Stomach (tissue), 9 donors: ENCODE data around the gene GOLGA3. TPM values are rescaled to one million over a fixed set of nuclear protein-coding genes. Genes with fewer than 3 reads are reported as not detected.
"Not testable (repeated sequence)": the region's sequence is repeated elsewhere in the genome, so short reads cannot be mapped to it uniquely, and the experiment has no call there.

Experiments used
- DNase-seq, 2 donors: peaks; one replicate each; pipeline versions ENCODE4 v3.0.0 to v3.0.0-alpha.2; 2013 to 2019
- H3K27ac ChIP-seq, 5 donors: fragments of 200-600 bp in 4 of 5; sonication (generic) in 4 of 5; one replicate each; pipeline ENCODE4 v1.5.1; 2013 to 2019; ENCODE audit warnings: mild to moderate bottlenecking in 1 of 5, moderate library complexity in 1 of 5
- H3K27me3 ChIP-seq, 3 donors: fragments of 200-600 bp; sonication (generic); one replicate each; pipeline ENCODE4 v1.5.1; 2017 to 2019; ENCODE audit warnings: mixed run types in 1 of 3
- H3K36me3 ChIP-seq, 4 donors: fragments of 200-600 bp; sonication (generic); 1 replicate in 3 of 4; 2 replicates in 1 of 4; pipeline ENCODE4 v1.5.1; 2016 to 2019
- H3K4me1 ChIP-seq, 4 donors: fragments of 200-600 bp; sonication (generic); one replicate each; pipeline ENCODE4 v1.5.1; 2016 to 2019
- H3K4me3 ChIP-seq, 4 donors: fragments of 200-600 bp; sonication (generic) in 3 of 4; one replicate each; pipeline ENCODE4 v1.5.1; 2016 to 2019; ENCODE audit warnings: mild to moderate bottlenecking in 1 of 4
- H3K9me3 ChIP-seq, 4 donors: fragments of 200-600 bp; sonication (generic); one replicate each; pipeline ENCODE4 v1.5.1; 2016 to 2019
- EP300 ChIP-seq: sonication (generic); formaldehyde crosslinking; IDR thresholded peaks from one replicate; pipeline ENCODE4 v1.6.1; 2017; ENCODE audit warnings: antibody characterized with exemption
- POLR2A ChIP-seq, 4 donors: fragments of 450-650 bp; IDR thresholded peaks; one replicate each; pipeline ENCODE4 v1.6.1; 2016; ENCODE audit warnings: antibody characterized with exemption in 4 of 4, control low read depth in 2 of 4, mild to moderate bottlenecking in 1 of 4, moderate library complexity in 1 of 4
- POLR2AphosphoS5 ChIP-seq, 3 donors: sonication (generic); formaldehyde crosslinking; IDR thresholded peaks; one replicate each; pipeline ENCODE4 v1.6.1; 2016; ENCODE audit warnings: antibody characterized with exemption in 3 of 3
- WGBS, 5 donors: extraction: QIAGEN DNeasy Blood & Tissue Kit in 3 of 5; methylation state at CpG; one replicate each; pipeline versions ENCODE4 v1.1.5 to v1.1.7; 2013 to 2018; 5-methylcytosine and 5-hydroxymethylcytosine counted together
- intact Hi-C: fragments of 100-400 bp; cut with DNase I; formaldehyde crosslinking; loops from one replicate; pipeline ENCODE4 v1.15.1; 2023; ENCODE audit warnings: low total_unique reads
- polyA plus RNA-seq, 3 donors: library from polyadenylated mRNA; stranded (reverse); fragments of 200-250 nt; gene quantifications; one replicate each; pipeline ENCODE4 v1.2.3, GENCODE V29; 2013
- total RNA-seq, 5 donors: library from RNA; depleted of rRNA; stranded (reverse); fragments of >200 nt; gene quantifications; one replicate each; pipeline versions ENCODE4 v1.1.0 to v1.2.3, GENCODE V29; 2014 to 2016
- TF ChIP-seq, protein P1 (sequence below), 7 experiments: fragments of 450-650 bp in 4 of 7; fragments of 200-600 bp in 3 of 7; sonication (generic) in 3 of 7; IDR thresholded peaks; one replicate each; pipeline ENCODE4 v1.5.1; 2016 to 2019; ENCODE audit warnings: antibody characterized with exemption in 7 of 7, control low read depth in 2 of 7, mild to moderate bottlenecking in 1 of 7
- donor health status: healthy with polysubstance abuse.
- donor health status: Bipolar disorder and iron deficiency.
- donor health status: healthy.

GOLGA3 gene
- total and polyA plus RNA-seq, 8 donors, result 8.8 to 204 (median 55.3) TPM

DNA sequence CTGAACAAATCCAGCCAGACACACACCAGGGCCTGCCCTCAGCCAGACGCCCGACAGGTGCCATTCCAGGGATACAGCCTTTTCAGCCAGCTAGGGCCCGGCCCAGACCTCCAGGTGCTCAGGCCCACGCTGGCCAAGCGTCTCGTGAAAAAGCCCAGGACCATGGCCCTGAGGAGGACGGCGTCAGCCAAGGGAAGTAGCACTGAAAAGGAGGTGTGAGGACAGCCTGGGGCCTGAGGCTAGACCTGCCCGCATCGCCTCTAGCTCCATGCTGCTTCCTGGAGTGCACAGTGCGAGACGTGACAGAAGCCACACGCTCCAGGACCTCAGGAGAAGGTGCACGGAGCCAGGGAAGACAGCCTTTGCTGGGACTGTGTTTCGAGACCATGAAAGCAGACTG is 29.8 kb downstream of the GOLGA3 start:
- TF ChIP-seq EP300, result no peak
- TF ChIP-seq, protein P1, sequence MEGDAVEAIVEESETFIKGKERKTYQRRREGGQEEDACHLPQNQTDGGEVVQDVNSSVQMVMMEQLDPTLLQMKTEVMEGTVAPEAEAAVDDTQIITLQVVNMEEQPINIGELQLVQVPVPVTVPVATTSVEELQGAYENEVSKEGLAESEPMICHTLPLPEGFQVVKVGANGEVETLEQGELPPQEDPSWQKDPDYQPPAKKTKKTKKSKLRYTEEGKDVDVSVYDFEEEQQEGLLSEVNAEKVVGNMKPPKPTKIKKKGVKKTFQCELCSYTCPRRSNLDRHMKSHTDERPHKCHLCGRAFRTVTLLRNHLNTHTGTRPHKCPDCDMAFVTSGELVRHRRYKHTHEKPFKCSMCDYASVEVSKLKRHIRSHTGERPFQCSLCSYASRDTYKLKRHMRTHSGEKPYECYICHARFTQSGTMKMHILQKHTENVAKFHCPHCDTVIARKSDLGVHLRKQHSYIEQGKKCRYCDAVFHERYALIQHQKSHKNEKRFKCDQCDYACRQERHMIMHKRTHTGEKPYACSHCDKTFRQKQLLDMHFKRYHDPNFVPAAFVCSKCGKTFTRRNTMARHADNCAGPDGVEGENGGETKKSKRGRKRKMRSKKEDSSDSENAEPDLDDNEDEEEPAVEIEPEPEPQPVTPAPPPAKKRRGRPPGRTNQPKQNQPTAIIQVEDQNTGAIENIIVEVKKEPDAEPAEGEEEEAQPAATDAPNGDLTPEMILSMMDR (IDR thresholded peaks at IDR 0.05), result no peak
- no peak for TF ChIP-seq POLR2A (IDR thresholded peaks at IDR 0.05)
- TF ChIP-seq POLR2AphosphoS5 (IDR thresholded peaks at IDR 0.05), result no peak
- no peaks in the 10 kb centered on the region for H3K27me3 ChIP-seq

GRCh38 chr12:132797820-132798570 is 30.7 kb downstream of the GOLGA3 start:
- intact Hi-C loops, result no loop called here
- H3K9me3 ChIP-seq, result no peaks in the 10 kb centered on the region
- no peaks in the 10 kb centered on the region for H3K4me1 ChIP-seq
- no peak for TF ChIP-seq POLR2AphosphoS5 (IDR thresholded peaks at IDR 0.05)
- TF ChIP-seq EP300, result no peak
- TF ChIP-seq, protein P1 (IDR thresholded peaks at IDR 0.05), result no peak
- no peak for TF ChIP-seq POLR2A (IDR thresholded peaks at IDR 0.05)
- no peak overlapping the region for H3K4me3 ChIP-seq
- DNase-seq, result no peak
- 89 to 94% (median 91%) methylated on average over 21 to 24 of the region's 24 CpGs for WGBS, 5 donors
- no peaks in the 10 kb centered on the region for H3K27me3 ChIP-seq
- H3K27ac ChIP-seq, result no peak overlapping the region
- H3K36me3 ChIP-seq, result peaks cover 94 to 96% (median 96%) of the 10 kb centered on the region in 4 donors

More for the DNA sequence above, 29.8 kb downstream of the GOLGA3 start:
- Histone ChIP-seq H3K4me1 (no peaks in the 10 kb centered on the region), H3K9me3 (no peaks in the 10 kb centered on the region), H3K4me3 (no peak overlapping the region), H3K36me3 (peaks cover 99 to 100% (median 100%) of the 10 kb centered on the region in 4 donors), H3K27ac (no peak overlapping the region)
- 89 to 97% (median 94%) methylated on average over 13 to 15 of the region's 15 CpGs for WGBS, 5 donors
- no peak for DNase-seq
- intact Hi-C loops, result no loop called here

- TF ChIP-seq POLR2AphosphoS5 (IDR thresholded peaks at IDR 0.05) (no peak), POLR2A (IDR thresholded peaks at IDR 0.05) (no peak), EP300 (no peak)
- TF ChIP-seq, protein P1 (IDR thresholded peaks at IDR 0.05), result no peak
- H3K4me3 ChIP-seq, result no peak overlapping the region
- intact Hi-C loops, result no loop called here
- no peaks in the 10 kb centered on the region for H3K27me3 ChIP-seq
- DNase-seq, result no peak
- H3K9me3 ChIP-seq, result no peaks in the 10 kb centered on the region
- peaks cover 72 to 96% (median 93%) of the 10 kb centered on the region in 4 donors for H3K36me3 ChIP-seq
- no peak overlapping the region for H3K27ac ChIP-seq
- no peaks in the 10 kb centered on the region for H3K4me1 ChIP-seq
- WGBS, 5 donors, result 94 to 96% (median 95%) methylated on average over 14 of the region's 14 CpGs
These were observed 32.8 kb downstream of the GOLGA3 start for GRCh38 chr12:132795847-132796246.

- H3K27me3 ChIP-seq, H3K4me3 ChIP-seq, DNase-seq, H3K4me1 ChIP-seq, intact Hi-C loops, H3K9me3 ChIP-seq, H3K27ac ChIP-seq: not testable (repeated sequence)
- H3K36me3 ChIP-seq, result peaks cover 63 to 96% (median 92%) of the 10 kb centered on the region in 4 donors
- 85 to 98% (median 96%) methylated on average over 2 of the region's 2 CpGs for WGBS, 5 donors
These were observed 36.7 kb downstream of the GOLGA3 start for GRCh38 chr12:132791940-132792339.

DNA sequence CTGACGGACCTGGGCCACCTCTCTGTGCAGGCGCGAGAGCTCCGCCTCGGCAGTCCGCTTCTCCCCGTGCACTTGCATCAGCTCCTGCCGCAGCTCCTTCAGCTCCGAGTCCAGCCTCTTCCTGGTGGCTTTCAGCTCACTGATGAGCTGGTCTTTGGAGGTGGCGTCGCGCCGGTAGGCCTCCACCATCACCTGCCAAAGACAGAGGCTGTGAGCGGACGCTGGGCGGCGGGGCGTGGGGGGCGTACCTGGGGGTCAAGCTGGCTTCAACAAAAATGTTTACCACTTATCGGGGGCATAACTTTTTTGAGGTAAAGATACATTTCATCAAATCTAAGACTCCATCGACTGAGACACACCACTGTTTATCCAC is 39.6 kb downstream of the GOLGA3 start:
- DNase-seq, result no peak
- WGBS, 5 donors, result 94 to 99% (median 96%) methylated on average over 21 of the region's 21 CpGs
- Histone ChIP-seq H3K4me1 (no peaks in the 10 kb centered on the region), H3K36me3 (peaks cover 54 to 96% (median 92%) of the 10 kb centered on the region in 4 donors), H3K4me3 (no peak overlapping the region), H3K9me3 (no peaks in the 10 kb centered on the region), H3K27ac (no peak overlapping the region), H3K27me3 (no peaks in the 10 kb centered on the region)
- intact Hi-C loops, result no loop called here
- TF ChIP-seq EP300 (no peak), POLR2A (IDR thresholded peaks at IDR 0.05) (no peak), POLR2AphosphoS5 (IDR thresholded peaks at IDR 0.05) (no peak)
- TF ChIP-seq, protein P1 (IDR thresholded peaks at IDR 0.05), result no peak
